Measurements from ENCODE around the gene HUS1B.
"Not testable (repeated sequence)": the region's sequence is repeated elsewhere in the genome, so short reads cannot be mapped to it uniquely, and the experiment has no call there.

Gene HUS1B

DNA sequence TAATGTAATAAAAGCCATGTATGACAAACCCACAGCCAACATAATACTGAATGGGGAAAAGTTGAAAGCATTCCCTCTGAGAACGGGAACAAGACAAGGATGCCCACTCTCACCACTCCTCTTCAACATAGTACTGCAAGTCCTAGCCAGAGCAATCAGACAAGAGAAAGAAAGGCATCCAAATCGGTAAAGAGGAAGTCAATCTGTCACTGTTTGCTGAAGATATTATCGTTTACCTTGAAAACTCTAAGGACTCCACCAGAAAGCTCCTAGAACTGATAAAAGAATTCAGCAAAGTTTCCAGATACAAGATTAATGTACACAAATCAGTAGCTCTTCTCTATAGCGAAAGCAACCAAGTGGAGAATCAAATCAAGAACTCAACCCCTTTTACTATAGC lies 6.9 kb upstream of the HUS1B start:
- H3K4me1 Mint-ChIP-seq, result peaks cover 63 to 67% of the 10 kb centered on the region in 2 donors
- not testable (repeated sequence) for H3K27ac Mint-ChIP-seq; DNase-seq; H3K4me3 Mint-ChIP-seq; ATAC-seq (replicated peaks); H3K27me3 Mint-ChIP-seq
- H3K36me3 Mint-ChIP-seq, result peaks cover 6 to 25% of the 10 kb centered on the region in 2 donors
- peaks cover 0 to 12% of the 10 kb centered on the region in 2 donors for H3K9me3 Mint-ChIP-seq

- no peaks in the 10 kb centered on the region for H3K27me3 Mint-ChIP-seq
- H3K4me3 Mint-ChIP-seq, result no peak overlapping the region
- DNase-seq (no peak), ATAC-seq (replicated peaks) (no peak)
- H3K27ac Mint-ChIP-seq, result peak overlapping the region; percentile 87
- H3K4me1 Mint-ChIP-seq, result peaks cover 53 to 72% of the 10 kb centered on the region in 2 donors
- H3K36me3 Mint-ChIP-seq, result peaks cover 7 to 34% of the 10 kb centered on the region in 2 donors
- peaks cover 0 to 8% of the 10 kb centered on the region in 2 donors for H3K9me3 Mint-ChIP-seq
Observed at GRCh38 chr6:659716-660581, 3.0 kb upstream of the HUS1B start.

- H3K4me3 Mint-ChIP-seq, result no peak overlapping the region
- peaks cover 0 to 8% of the 10 kb centered on the region in 2 donors for H3K9me3 Mint-ChIP-seq
- peaks cover 41 to 55% of the 10 kb centered on the region in 2 donors for H3K4me1 Mint-ChIP-seq
- peaks cover 13 to 38% of the 10 kb centered on the region in 2 donors for H3K36me3 Mint-ChIP-seq
- no peak overlapping the region for H3K27ac Mint-ChIP-seq
- no peaks in the 10 kb centered on the region for H3K27me3 Mint-ChIP-seq
- ATAC-seq (replicated peaks), result no peak
- DNase-seq, result no peak
Observed at GRCh38 chr6:658244-658643, 1.3 kb upstream of the HUS1B start.

DNA sequence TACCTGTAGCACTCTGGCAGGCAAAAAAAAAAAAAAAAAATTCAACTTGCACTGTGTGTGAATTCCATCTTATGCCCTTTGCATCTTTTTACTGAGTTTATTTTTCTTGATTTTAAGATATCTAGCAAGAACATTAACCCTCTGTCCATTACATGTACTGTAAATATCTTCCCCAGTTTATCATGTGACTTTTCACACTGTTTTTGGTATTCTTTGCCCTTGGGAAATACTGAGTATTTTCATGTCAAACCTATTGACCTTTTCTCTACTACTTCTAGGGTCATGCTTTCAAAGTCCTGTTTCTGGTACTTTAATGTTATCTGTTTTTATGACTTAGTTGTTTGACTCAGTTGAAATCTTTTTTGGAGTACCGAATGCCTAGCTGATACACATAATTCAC lies 843 bp upstream of the HUS1B start:
- H3K9me3 Mint-ChIP-seq, result peaks cover 0 to 8% of the 10 kb centered on the region in 2 donors
- DNase-seq (no peak), ATAC-seq (replicated peaks) (no peak)
- H3K27me3 Mint-ChIP-seq, result no peaks in the 10 kb centered on the region
- no peak overlapping the region for H3K27ac Mint-ChIP-seq
- no peak overlapping the region for H3K4me3 Mint-ChIP-seq
- H3K36me3 Mint-ChIP-seq, result peaks cover 13 to 38% of the 10 kb centered on the region in 2 donors
- peaks cover 36 to 50% of the 10 kb centered on the region in 2 donors for H3K4me1 Mint-ChIP-seq

- Mint-ChIP-seq H3K27ac (no peak overlapping the region), H3K27me3 (no peaks in the 10 kb centered on the region), H3K36me3 (peaks cover 13 to 27% of the 10 kb centered on the region in 2 donors), H3K4me3 (no peak overlapping the region), H3K4me1 (peaks cover 7 to 14% of the 10 kb centered on the region in 2 donors), H3K9me3 (peaks cover 0 to 5% of the 10 kb centered on the region in 2 donors)
- DNase-seq (no peak), ATAC-seq (replicated peaks) (no peak)
Observed at GRCh38 chr6:654136-654535, 2.8 kb downstream of the HUS1B start.

- peaks cover 2 to 4% of the 10 kb centered on the region in 2 donors for H3K4me1 Mint-ChIP-seq
- peaks cover 13 to 26% of the 10 kb centered on the region in 2 donors for H3K36me3 Mint-ChIP-seq
- H3K27me3 Mint-ChIP-seq, result no peaks in the 10 kb centered on the region
- no peak for DNase-seq
- H3K27ac Mint-ChIP-seq, result no peak overlapping the region
- no peak overlapping the region for H3K4me3 Mint-ChIP-seq
- ATAC-seq (replicated peaks), result no peak
- peaks cover 0 to 5% of the 10 kb centered on the region in 2 donors for H3K9me3 Mint-ChIP-seq
Observed at GRCh38 chr6:652865-653264, 4.0 kb downstream of the HUS1B start.

DNA sequence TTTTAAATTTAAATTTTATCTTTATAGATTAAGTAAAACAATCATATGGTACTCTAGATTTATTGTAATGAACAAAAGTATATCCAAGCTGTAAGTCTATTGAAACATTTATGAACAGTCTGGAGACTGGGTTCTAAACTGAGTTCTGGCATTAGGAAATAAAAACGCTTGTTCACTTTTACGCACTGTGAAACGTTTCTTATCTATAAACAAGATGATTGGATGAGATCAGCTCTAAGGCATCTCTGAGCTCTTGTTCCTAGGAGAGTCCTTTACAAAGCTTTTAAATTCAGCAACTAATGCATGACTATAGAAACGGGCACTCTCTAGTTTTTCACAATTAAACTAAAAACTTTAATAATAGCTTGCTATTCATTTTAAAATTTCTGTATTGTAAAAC lies 6.8 kb downstream of the HUS1B start:
- DNase-seq (no peak), ATAC-seq (replicated peaks) (no peak)
- Mint-ChIP-seq H3K9me3 (peaks cover 0 to 2% of the 10 kb centered on the region in 2 donors), H3K36me3 (peaks cover 6 to 11% of the 10 kb centered on the region in 2 donors), H3K4me1 (peaks cover 5 to 14% of the 10 kb centered on the region in 2 donors), H3K27me3 (no peaks in the 10 kb centered on the region), H3K27ac (no peak overlapping the region), H3K4me3 (no peak overlapping the region)

DNA sequence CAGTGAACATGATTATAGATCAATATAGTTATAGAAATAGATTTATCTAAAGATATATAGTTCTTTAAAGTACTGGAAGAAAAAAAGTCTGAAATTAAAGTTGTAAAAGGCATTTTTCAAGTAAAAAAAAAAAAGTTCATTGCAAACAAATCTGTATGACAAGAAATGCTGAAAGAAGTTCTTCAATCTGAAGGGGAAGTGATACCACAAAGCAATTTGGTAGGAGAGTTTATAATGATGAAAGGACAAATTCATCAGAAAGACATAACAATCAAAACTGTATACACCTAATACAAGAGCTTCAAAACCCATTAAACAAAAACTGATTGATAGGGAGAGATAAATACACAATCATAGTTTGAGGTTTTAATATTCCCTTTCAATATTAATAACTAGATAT lies 14.1 kb downstream of the HUS1B start:
- DNase-seq (no peak), ATAC-seq (replicated peaks) (no peak)
- H3K9me3 Mint-ChIP-seq, result peaks cover 0 to 4% of the 10 kb centered on the region in 2 donors
- peaks cover 15 to 58% of the 10 kb centered on the region in 2 donors for H3K4me1 Mint-ChIP-seq
- H3K27ac Mint-ChIP-seq, result no peak overlapping the region
- no peak overlapping the region for H3K4me3 Mint-ChIP-seq
- H3K27me3 Mint-ChIP-seq, result no peaks in the 10 kb centered on the region
- H3K36me3 Mint-ChIP-seq, result peaks cover 11 to 13% of the 10 kb centered on the region in 2 donors

DNA sequence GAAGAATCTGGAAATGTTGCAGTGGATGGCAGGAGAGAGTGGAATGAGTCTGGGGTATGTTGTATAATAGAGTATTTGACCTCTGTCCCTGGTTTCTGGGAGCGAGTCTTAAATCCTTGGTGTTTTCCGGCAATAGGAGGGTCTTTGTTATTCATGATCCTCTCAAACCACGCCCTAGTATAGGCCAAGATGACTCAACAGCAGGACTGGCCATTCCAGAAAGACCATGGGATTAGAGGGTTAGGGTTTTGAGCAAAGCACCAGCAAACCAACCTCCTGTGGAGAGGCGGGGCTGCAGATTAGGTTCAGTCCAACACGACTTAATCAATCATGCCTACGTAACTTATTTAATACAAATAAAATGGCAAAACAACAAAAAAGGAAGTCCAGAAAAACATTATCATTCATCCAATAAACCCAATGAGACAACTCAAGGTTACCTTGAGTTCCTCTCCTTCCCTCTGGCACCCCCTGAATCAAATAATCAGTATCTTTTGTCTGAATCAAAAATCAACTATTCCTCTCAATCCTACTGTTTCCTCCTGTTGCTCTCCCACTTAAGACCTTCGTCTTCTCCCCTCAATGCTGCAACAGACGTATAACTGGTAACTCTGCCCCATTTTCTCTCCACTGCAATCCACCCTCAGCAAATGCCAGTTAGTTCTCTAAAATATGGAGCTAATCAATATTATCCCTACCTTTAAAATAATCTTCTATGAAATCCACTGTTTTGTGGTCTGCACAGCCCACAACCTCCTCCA lies 15.5 kb downstream of the HUS1B start:
- H3K36me3 Mint-ChIP-seq, result peaks cover 17 to 20% of the 10 kb centered on the region in 2 donors
- peaks cover 0 to 4% of the 10 kb centered on the region in 2 donors for H3K9me3 Mint-ChIP-seq
- no peak for ATAC-seq (replicated peaks)
- H3K27ac Mint-ChIP-seq, result no peak overlapping the region
- no peak overlapping the region for H3K4me3 Mint-ChIP-seq
- H3K4me1 Mint-ChIP-seq, result peaks cover 18 to 60% of the 10 kb centered on the region in 2 donors
- no peaks in the 10 kb centered on the region for H3K27me3 Mint-ChIP-seq
- DNase-seq, result no peak

GRCh38 chr6:636488-636887 lies 20.4 kb downstream of the HUS1B start:
- H3K4me1 Mint-ChIP-seq, result peaks cover 7 to 25% of the 10 kb centered on the region in 2 donors
- DNase-seq (no peak), ATAC-seq (replicated peaks) (peak; percentile 69 to 91)
- H3K27ac Mint-ChIP-seq, result no peak overlapping the region
- no peaks in the 10 kb centered on the region for H3K27me3 Mint-ChIP-seq
- peaks cover 20 to 38% of the 10 kb centered on the region in 2 donors for H3K36me3 Mint-ChIP-seq
- H3K4me3 Mint-ChIP-seq, result no peak overlapping the region
- H3K9me3 Mint-ChIP-seq, result no peaks in the 10 kb centered on the region

GRCh38 chr6:635233-635632 lies 21.7 kb downstream of the HUS1B start:
- Mint-ChIP-seq H3K27ac (no peak overlapping the region), H3K4me1 (peaks cover 7 to 17% of the 10 kb centered on the region in 2 donors), H3K4me3 (no peak overlapping the region), H3K27me3 (no peaks in the 10 kb centered on the region), H3K9me3 (no peaks in the 10 kb centered on the region), H3K36me3 (peaks cover 22 to 34% of the 10 kb centered on the region in 2 donors)
- ATAC-seq (replicated peaks) (no peak), DNase-seq (no peak)

GRCh38 chr6:633611-634010 lies 23.3 kb downstream of the HUS1B start:
- H3K4me1 Mint-ChIP-seq, result peaks cover 11 to 17% of the 10 kb centered on the region in 2 donors
- no peaks in the 10 kb centered on the region for H3K27me3 Mint-ChIP-seq
- no peak overlapping the region for H3K27ac Mint-ChIP-seq
- peaks cover 20 to 38% of the 10 kb centered on the region in 2 donors for H3K36me3 Mint-ChIP-seq
- DNase-seq, result no peak
- no peak overlapping the region for H3K4me3 Mint-ChIP-seq
- H3K9me3 Mint-ChIP-seq, result no peaks in the 10 kb centered on the region
- peak; percentile 16 to 29 for ATAC-seq (replicated peaks)

- peaks cover 23 to 31% of the 10 kb centered on the region in 2 donors for H3K36me3 Mint-ChIP-seq
- no peaks in the 10 kb centered on the region for H3K27me3 Mint-ChIP-seq
- no peak overlapping the region for H3K4me3 Mint-ChIP-seq
- H3K27ac Mint-ChIP-seq, result no peak overlapping the region
- H3K4me1 Mint-ChIP-seq, result peaks cover 11 to 13% of the 10 kb centered on the region in 2 donors
- no peaks in the 10 kb centered on the region for H3K9me3 Mint-ChIP-seq
- ATAC-seq (replicated peaks) (peak; percentile 55 to 62), DNase-seq (no peak)
Observed at GRCh38 chr6:628766-629165, 28.1 kb downstream of the HUS1B start.

DNA sequence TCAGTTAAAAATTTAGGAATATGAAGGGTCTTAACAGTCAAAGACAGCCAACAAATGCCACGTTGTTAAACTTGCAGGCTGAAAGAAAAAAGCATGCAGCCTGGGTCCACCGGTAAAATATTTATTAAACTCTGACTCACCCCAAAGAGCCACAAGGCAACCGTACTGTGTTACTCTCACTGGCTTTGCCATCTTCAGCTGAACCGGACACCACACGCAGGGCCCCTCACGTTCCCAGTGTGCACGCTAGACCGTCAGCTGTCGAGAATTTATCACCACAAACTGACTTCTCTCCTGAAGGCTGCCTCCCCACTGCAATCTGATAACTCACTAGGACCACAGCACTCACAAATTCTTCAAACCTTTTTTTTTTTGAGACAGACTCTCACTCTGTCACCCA lies 30.7 kb downstream of the HUS1B start:
- Mint-ChIP-seq H3K36me3 (peaks cover 22 to 30% of the 10 kb centered on the region in 2 donors), H3K4me3 (no peak overlapping the region), H3K9me3 (no peaks in the 10 kb centered on the region), H3K27me3 (no peaks in the 10 kb centered on the region), H3K4me1 (peaks cover 8 to 13% of the 10 kb centered on the region in 2 donors), H3K27ac (no peak overlapping the region)
- no peak for ATAC-seq (replicated peaks)
- DNase-seq, result no peak

Data from stimulated activated naive B cell treated with anti-CD40 and anti-IgM and Interleukin-4, amounts not matched to agents 10 μg/mL and 1 μg/mL and 100 μg/mL, for 72 hours (primary cell).